H1 (cell line): ENCODE data around the gene MCM3AP. TPM values are rescaled to one million over a fixed set of nuclear protein-coding genes. Genes with fewer than 3 reads are reported as not detected.

Source experiments
- CTCF ChIA-PET: fragments of 300-600 bp; sonication (Branson Sonifier 250); formaldehyde crosslinking; loops from one replicate; lab custom pipeline; 2021; ENCODE audit not compliant: partially characterized antibody; lab: Charles Lee
- POLR2A ChIA-PET: fragments of 300-600 bp; sonication (Branson Sonifier 250); formaldehyde crosslinking; loops from one replicate; lab custom pipeline; 2021; ENCODE audit warnings: inconsistent platforms; ENCODE audit not compliant: partially characterized antibody; lab: Charles Lee
- DNase-seq, 2 experiments: peaks; one replicate each; pipeline versions ENCODE4 v3.0.0 to v3.0.0-alpha.2; 2010 to 2022; ENCODE audit warnings: low spot score in 2 of 2, low read depth in 1 of 2, mixed read lengths in 1 of 2
- FAIRE-seq: peaks from 2 replicates; lab custom pipeline; 2011; peaks lifted over from hg19 to GRCh38; lab: Jason Lieb, UNC
- H2AFZ ChIP-seq: 2 replicates; pipeline ENCODE4 v1.8.1; 2012; ENCODE audit warnings: low read length, inconsistent platforms
- H2AK5ac ChIP-seq: 2 replicates; pipeline ENCODE4 v1.6.1; 2013; ENCODE audit warnings: low read depth, low read length
- H2BK120ac ChIP-seq: replicated peaks from 2 replicates; pipeline ENCODE3; 2013; ENCODE audit warnings: low read depth, low read length, inconsistent platforms
- H2BK12ac ChIP-seq: 2 replicates; pipeline ENCODE4 v1.6.1; 2013; ENCODE audit warnings: low read depth, low read length
- H2BK15ac ChIP-seq: 2 replicates; pipeline ENCODE4 v1.6.1; 2013; ENCODE audit warnings: low read length
- H2BK20ac ChIP-seq: 2 replicates; pipeline ENCODE4 v1.6.1; 2013; ENCODE audit warnings: low read length
- H2BK5ac ChIP-seq: 2 replicates; pipeline ENCODE4 v1.6.1; 2013; ENCODE audit warnings: low read depth, low read length
- H3K14ac ChIP-seq: 2 replicates; pipeline ENCODE4 v1.6.1; 2013; ENCODE audit warnings: inconsistent platforms; ENCODE audit not compliant: insufficient read length
- H3K18ac ChIP-seq: 2 replicates; pipeline ENCODE4 v1.6.1; 2013; ENCODE audit warnings: low read length; ENCODE audit errors: extremely low read depth
- H3K23ac ChIP-seq: 2 replicates; pipeline ENCODE4 v1.6.1; 2013; ENCODE audit warnings: inconsistent platforms; ENCODE audit not compliant: insufficient read length
- H3K23me2 ChIP-seq: 2 replicates; pipeline ENCODE4 v1.6.1; 2013; ENCODE audit warnings: low read depth, low read length
- H3K27ac ChIP-seq: 2 replicates; pipeline ENCODE4 v1.6.1; 2011; ENCODE audit warnings: low read depth, low read length, inconsistent platforms
- H3K27me3 ChIP-seq, 4 experiments: replicated peaks in 1 of 4; 1 replicate in 1 of 4; 2 replicates in 3 of 4; pipeline versions ENCODE4 v1.6.1 to v1.8.1; 2011 to 2013; ENCODE audit warnings: low read length in 3 of 4, mild to moderate bottlenecking in 3 of 4, inconsistent platforms in 2 of 4, mixed read lengths in 2 of 4, moderate library complexity in 1 of 4; ENCODE audit not compliant: control insufficient read depth in 3 of 4, insufficient read depth in 3 of 4; ENCODE audit errors: extremely low read depth in 1 of 4
- H3K36me3 ChIP-seq, 4 experiments: 2 replicates each; pipeline versions ENCODE4 v1.6.1 to v1.8.1; 2011 to 2013; ENCODE audit warnings: mild to moderate bottlenecking in 4 of 4, low read length in 3 of 4, moderate library complexity in 2 of 4, control low read depth in 1 of 4, inconsistent platforms in 1 of 4; ENCODE audit not compliant: insufficient read depth in 4 of 4, control insufficient read depth in 2 of 4
- H3K4ac ChIP-seq: replicated peaks from 2 replicates; pipeline ENCODE3; 2013; ENCODE audit warnings: low read length, low read depth, mixed read lengths, inconsistent platforms; ENCODE audit not compliant: insufficient read length
- H3K4me1 ChIP-seq, 4 experiments: replicated peaks in 1 of 4; 1 replicate in 1 of 4; 2 replicates in 3 of 4; pipeline versions ENCODE4 v1.6.1 to v1.8.1; 2011 to 2013; ENCODE audit warnings: low read length in 3 of 4, inconsistent platforms in 2 of 4, mixed read lengths in 1 of 4; ENCODE audit not compliant: insufficient read depth in 4 of 4, control insufficient read depth in 3 of 4
- H3K4me2 ChIP-seq, 2 experiments: 2 replicates each; pipeline versions ENCODE4 v1.6.1 to v1.8.1; 2011 to 2013; ENCODE audit warnings: low read depth in 2 of 2, low read length in 2 of 2, control low read depth in 1 of 2, inconsistent platforms in 1 of 2, mild to moderate bottlenecking in 1 of 2; ENCODE audit not compliant: insufficient read depth in 1 of 2
- H3K4me3 ChIP-seq, 4 experiments: fragments of 200-600, 300-600 bp in 1 of 4; sonication (generic), shearing (Covaris generic), sonication (Bioruptor Twin) in 1 of 4; 2 replicates each; pipeline versions ENCODE4 v1.5.1 to v1.8.1; 2011 to 2016; ENCODE audit warnings: low read length in 4 of 4, low read depth in 3 of 4, control low read depth in 2 of 4, inconsistent platforms in 2 of 4, mild to moderate bottlenecking in 2 of 4, mixed read lengths in 1 of 4, moderate library complexity in 1 of 4; ENCODE audit not compliant: insufficient read depth in 2 of 4; ENCODE audit errors: extremely low read depth in 1 of 4
- H3K56ac ChIP-seq: replicated peaks from 2 replicates; pipeline ENCODE3; 2013; ENCODE audit warnings: low read depth, mild to moderate bottlenecking, mixed read lengths, low read length, inconsistent platforms; ENCODE audit not compliant: insufficient read length
- H3K79me1 ChIP-seq: 2 replicates; pipeline ENCODE4 v1.6.1; 2013; ENCODE audit warnings: low read depth, low read length, control low read depth
- H3K79me2 ChIP-seq, 2 experiments: 2 replicates each; pipeline versions ENCODE4 v1.6.1 to v1.8.1; 2012 to 2013; ENCODE audit warnings: low read length in 2 of 2, mild to moderate bottlenecking in 2 of 2, inconsistent platforms in 1 of 2; ENCODE audit not compliant: insufficient read depth in 2 of 2, control insufficient read depth in 1 of 2
- H3K9ac ChIP-seq, 4 experiments: replicated peaks in 1 of 4; 1 replicate in 1 of 4; 2 replicates in 3 of 4; pipeline versions ENCODE4 v1.6.1 to v1.8.1; 2011 to 2013; ENCODE audit warnings: low read depth in 3 of 4, low read length in 3 of 4, control low read depth in 2 of 4, mild to moderate bottlenecking in 2 of 4, moderate library complexity in 2 of 4, inconsistent platforms in 1 of 4; ENCODE audit errors: extremely low read depth in 1 of 4
- H3K9me3 ChIP-seq, 2 experiments: 2 replicates each; pipeline versions ENCODE4 v1.6.1 to v1.8.1; 2012 to 2013; ENCODE audit warnings: mild to moderate bottlenecking in 2 of 2, moderate library complexity in 2 of 2, control low read depth in 1 of 2, inconsistent platforms in 1 of 2, low read depth in 1 of 2, low read length in 1 of 2, mixed read lengths in 1 of 2; ENCODE audit not compliant: insufficient read depth in 2 of 2
- H4K20me1 ChIP-seq, 2 experiments: replicated peaks in 1 of 2; 2 replicates each; pipeline versions ENCODE3 to v1.8.1; 2011 to 2013; ENCODE audit warnings: inconsistent platforms in 2 of 2, low read length in 2 of 2, mild to moderate bottlenecking in 1 of 2; ENCODE audit not compliant: insufficient read depth in 2 of 2, control insufficient read depth in 1 of 2
- H4K5ac ChIP-seq: 2 replicates; pipeline ENCODE4 v1.6.1; 2013; ENCODE audit warnings: low read length, low read depth, mixed read lengths, inconsistent platforms; ENCODE audit not compliant: insufficient read length
- H4K8ac ChIP-seq: 2 replicates; pipeline ENCODE4 v1.8.0; 2013; ENCODE audit warnings: mild to moderate bottlenecking, moderate library complexity, low read length, inconsistent platforms; ENCODE audit not compliant: insufficient read depth; ENCODE audit errors: extremely low read depth
- H4K91ac ChIP-seq: replicated peaks from 2 replicates; pipeline ENCODE3; 2013; ENCODE audit warnings: low read length, mixed read lengths, inconsistent platforms; ENCODE audit not compliant: insufficient read length
- BACH1 ChIP-seq: IDR thresholded peaks from 2 replicates; pipeline ENCODE4 v1.6.1; 2012; ENCODE audit warnings: low read length, improper control_type of control experiment
- EZH2 ChIP-seq: fragments of 200-600 bp; sonication (generic); IDR thresholded peaks from 2 replicates; pipeline ENCODE4 v1.7.1; 2012; ENCODE audit warnings: low read depth, mild to moderate bottlenecking, moderate library complexity, low read length, inconsistent platforms; ENCODE audit not compliant: severe bottlenecking
- KDM4A ChIP-seq: IDR thresholded peaks from one replicate; pipeline ENCODE4 v1.7.1; 2012; ENCODE audit warnings: low read depth, mild to moderate bottlenecking, moderate library complexity, low read length, inconsistent platforms; ENCODE audit not compliant: severe bottlenecking
- NANOG ChIP-seq: IDR thresholded peaks from 2 replicates; pipeline ENCODE4 v1.6.1; 2011; ENCODE audit warnings: low read length, low read depth, mild to moderate bottlenecking, inconsistent platforms; ENCODE audit not compliant: insufficient read depth, poor library complexity, severe bottlenecking
- TEAD4 ChIP-seq: IDR thresholded peaks from 2 replicates; pipeline ENCODE4 v1.6.1; 2012; ENCODE audit warnings: low read depth, low read length, inconsistent platforms, mixed read lengths
- ZNF274 ChIP-seq: IDR thresholded peaks from 2 replicates; pipeline ENCODE4 v1.7.0; 2012; ENCODE audit warnings: low read length, borderline replicate concordance; ENCODE audit errors: extremely low read depth
- WGBS, 2 experiments: shearing (Covaris generic) in 1 of 2; methylation state at CpG; one replicate each; pipeline versions ENCODE4 v1.1.6 to v1.1.7; 2013 to 2015; ENCODE audit warnings: low lambda C conversion rate in 2 of 2, mixed read lengths in 2 of 2, inconsistent platforms in 1 of 2, low coverage in 1 of 2, missing lambda C conversion rate in 1 of 2; ENCODE audit not compliant: insufficient replicate concordance in 2 of 2, insufficient coverage in 1 of 2, insufficient read length in 1 of 2; ENCODE audit errors: extremely low coverage in 1 of 2, missing lambda C conversion rate in 1 of 2; 5-methylcytosine and 5-hydroxymethylcytosine counted together
- polyA plus RNA-seq, 7 experiments: library from polyadenylated mRNA; depleted of rRNA in 3 of 7; stranded (reverse) in 5 of 7; unstranded in 2 of 7; fragments of >200 nt in 5 of 7; fragments of 200-250 nt in 2 of 7; gene quantifications; 1 replicate in 5 of 7; 2 replicates in 1 of 7; 4 replicates in 1 of 7; pipeline versions ENCODE4 v1.2.1 to v1.2.3, GENCODE V29; 2011 to 2013; ENCODE audit warnings: missing spikeins in 2 of 7, mixed read lengths in 2 of 7
- total RNA-seq: library from RNA; stranded (reverse); fragmentation: NEBNext Ultra II Directional; extraction: Animal tissue kit (Norgen Biotek cat#: 25700); gene quantifications from 2 replicates; pipeline ENCODE4 v1.2.1, GENCODE V29; 2021

Gene MCM3AP
- total and polyA plus RNA-seq, 2 of the 8 experiments (the other 6 are each of a cell fraction or from before 2014, with no cell fraction given): 37.2 to 119 TPM

- Histone ChIP-seq H2BK20ac (no peak overlapping the region), H3K79me2 (peaks cover 11 to 62% of the 10 kb centered on the region in 2 experiments), H3K23me2 (peaks cover 14% of the 10 kb centered on the region), H3K4me2 (peak overlapping the region; percentile 63 to 97), H3K79me1 (peaks cover 17% of the 10 kb centered on the region), H3K56ac (peak overlapping the region; percentile 88), H2BK12ac (no peak overlapping the region), H4K8ac (peak overlapping the region; percentile 99), H3K27me3 (no peaks in the 10 kb centered on the region), H3K4ac (peak overlapping the region; percentile 99), H4K20me1 (peaks cover 3 to 17% of the 10 kb centered on the region in 2 experiments), H2AK5ac (no peak overlapping the region), H3K4me3 (peak overlapping the region; percentile 92 to 96 (median 94)), H4K5ac (peak overlapping the region; percentile 89), H2BK120ac (no peak overlapping the region), H3K4me1 (peaks cover 0 to 9% (median 4%) of the 10 kb centered on the region in 4 experiments; a peak in 6 of 7 replicates), H2BK15ac (no peak overlapping the region), H4K91ac (peak overlapping the region; percentile 94), H2AFZ (no peak overlapping the region), H2BK5ac (peak overlapping the region; percentile 90), H3K36me3 (peaks cover under 1 to 13% (median 9%) of the 10 kb centered on the region in 4 experiments; a peak in 6 of 8 replicates), H3K9me3 (no peaks in the 10 kb centered on the region), H3K18ac (peak overlapping the region; percentile 96), H3K23ac (no peak overlapping the region), H3K9ac (peak overlapping the region; percentile 78 to 92 (median 92)), H3K27ac (peak overlapping the region; percentile 86; the same call in 1 of the 2 replicates), H3K14ac (no peak overlapping the region)
- POLR2A ChIA-PET: interaction anchor here (1.3 to 1.8 kb wide), 5 partner anchors 27 to 133 kb away, joined by 4 to 5 read pairs (median 5); partner anchors contain the start of genes MCM3AP and YBEY
- FAIRE-seq (no peak), DNase-seq (peak; percentile 29 to 90)
- WGBS, 2 experiments: 2% methylated on average over 59 of the region's 98 CpGs; no CpG with 5 or more reads in 1 of the 2 experiments
- CTCF ChIA-PET: interaction anchor here (1.2 to 1.3 kb wide), 2 partner anchors 33 to 71 kb away, joined by 3 read pairs; no protein-coding TSS in a partner anchor
- TF ChIP-seq EZH2: no peak
- peak; percentile 70 for TF ChIP-seq KDM4A
- peak; percentile 57 for TF ChIP-seq BACH1
- TF ChIP-seq ZNF274: no peak
- TF ChIP-seq TEAD4: no peak
- no peak for TF ChIP-seq NANOG
Observed at GRCh38 chr21:46324390-46325072, 39.1 kb upstream of the MCM3AP start.
